ENCODE measurements around the gene TSPAN6.

DNA sequence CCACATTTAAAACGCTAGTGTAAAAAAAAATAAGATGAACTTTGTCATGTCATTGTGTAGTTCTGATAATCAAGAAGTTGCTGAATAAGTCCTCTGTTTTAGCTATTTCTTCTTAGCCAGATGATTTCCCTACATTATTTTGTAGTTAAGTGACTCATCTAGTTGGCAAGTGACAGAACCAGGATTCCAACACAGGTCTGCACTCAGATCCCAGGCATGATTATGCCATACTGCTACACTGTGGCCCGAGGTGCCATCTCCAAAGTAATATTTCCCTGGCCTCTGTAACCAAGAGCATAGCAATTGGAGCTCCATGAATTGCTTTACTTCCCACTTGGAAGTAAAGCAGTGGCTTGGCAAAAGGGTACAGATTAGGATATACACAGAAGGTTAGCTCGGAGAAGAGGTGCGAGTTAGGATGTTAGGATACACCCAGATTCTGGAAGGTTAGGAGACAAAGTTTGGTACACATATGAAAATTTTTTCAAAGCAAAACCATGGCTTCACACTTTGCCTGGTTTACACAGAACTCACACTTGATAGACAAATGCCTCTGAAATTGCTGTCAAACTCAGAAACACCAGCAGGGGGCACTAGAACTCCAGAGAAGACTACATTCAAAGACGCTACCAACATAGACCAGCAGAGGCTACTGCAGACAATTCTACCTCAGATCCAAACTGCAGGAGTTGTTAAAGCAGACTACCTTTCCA is 48.8 kb upstream of the TSPAN6 start:
- TF ChIP-seq POLR2A (IDR thresholded peaks at IDR 0.05; ENCODE audit: low read depth, low read length): no peak
- no peak for TF ChIP-seq POLR2AphosphoS5 (IDR thresholded peaks at IDR 0.05; ENCODE audit: low read depth, low read length)
- TF ChIP-seq TAF1 (IDR thresholded peaks at IDR 0.05; ENCODE audit: borderline replicate concordance, low read depth, low read length): no peak

Data from GM12892 (cell line).